ENCODE measurements around the gene ERC2.

- TF ChIP-seq CTCF (conservative IDR thresholded peaks at IDR 0.05; ENCODE audit: low read length): peak; percentile 34
- TF ChIP-seq EZH2phosphoT487 (IDR thresholded peaks at IDR 0.05; ENCODE audit: borderline replicate concordance): no peak
Observed at GRCh38 chr3:55484801-55485791, 983.2 kb downstream of the ERC2 start.
